PC-3 (cell line): Measurements from ENCODE around the gene MYO10. TPM values are rescaled to one million over a fixed set of nuclear protein-coding genes. Genes with fewer than 3 reads are reported as not detected.

ENCODE experiments used
- ATAC-seq: fragments of 200-7000 bp; cut with Tn5 transposase; 2 replicates; pipeline ENCODE4 v1.9.1; 2020; ENCODE audit warnings: mild to moderate bottlenecking, moderate library complexity
- BruUV-seq: library from RNA; stranded (reverse); fragments of 400-500 nt; replicated peaks from 2 replicates; lab custom pipeline; 2021; lab: Mats Ljungman, UMichigan
- CTCF ChIA-PET: fragments of 300-600 bp; sonication (Branson Sonifier 250); formaldehyde crosslinking; loops from one replicate; lab custom pipeline; 2022; ENCODE audit warnings: antibody characterized with exemption; lab: Charles Lee
- POLR2A ChIA-PET: fragments of 300-600 bp; sonication (Branson Sonifier 250); formaldehyde crosslinking; loops from one replicate; lab custom pipeline; 2022; ENCODE audit warnings: antibody characterized with exemption; ENCODE audit not compliant: unreplicated experiment; lab: Charles Lee
- DNase-seq: peaks from one replicate; pipeline ENCODE4 v3.0.0-alpha.2; 2015
- H2AFZ ChIP-seq: fragments of 300-600 bp; sonication (generic); 2 replicates; pipeline ENCODE4 v1.6.0; 2016; ENCODE audit warnings: antibody characterized with exemption, low read length
- H3F3A ChIP-seq: fragments of 300-600 bp; sonication (generic); one replicate; pipeline ENCODE4 v1.6.0; 2017; ENCODE audit warnings: antibody characterized with exemption, low read length, control low read depth, mild to moderate bottlenecking; ENCODE audit not compliant: unreplicated experiment
- H3K27ac ChIP-seq: fragments of 300-600 bp; sonication (generic); 2 replicates; pipeline ENCODE4 v1.5.1; 2016; ENCODE audit warnings: mild to moderate bottlenecking, low read length
- H3K27me3 ChIP-seq: fragments of 300-600 bp; sonication (generic); 2 replicates; pipeline ENCODE4 v1.6.1; 2016; ENCODE audit warnings: low read length, mixed read lengths
- H3K36me3 ChIP-seq: fragments of 300-600 bp; sonication (generic); 2 replicates; pipeline ENCODE4 v1.6.1; 2016; ENCODE audit warnings: low read depth, mixed run types, low read length, mixed read lengths
- H3K4me1 ChIP-seq: fragments of 300-600 bp; sonication (generic); 2 replicates; pipeline ENCODE4 v1.5.1; 2016; ENCODE audit warnings: low read length; ENCODE audit not compliant: insufficient read depth
- H3K4me2 ChIP-seq: fragments of 300-600 bp; sonication (generic); 2 replicates; pipeline ENCODE4 v1.6.0; 2016; ENCODE audit warnings: low read length
- H3K4me3 ChIP-seq: fragments of 300-600 bp; sonication (generic); 2 replicates; pipeline ENCODE4 v1.5.1; 2016; ENCODE audit warnings: mild to moderate bottlenecking, low read length, mixed read lengths
- H3K79me2 ChIP-seq: fragments of 300-600 bp; sonication (generic); 2 replicates; pipeline ENCODE4 v1.6.1; 2017; ENCODE audit warnings: low read length, mixed read lengths
- H3K9ac ChIP-seq: fragments of 300-600 bp; sonication (generic); 2 replicates; pipeline ENCODE4 v1.6.0; 2016; ENCODE audit warnings: mild to moderate bottlenecking, low read length
- H3K9me2 ChIP-seq: fragments of 300-600 bp; sonication (generic); replicated peaks from 2 replicates; pipeline ENCODE4 v1.6.1; 2016; ENCODE audit warnings: mixed run types, low read length, mixed read lengths
- H3K9me3 ChIP-seq: fragments of 300-600 bp; sonication (generic); 2 replicates; pipeline ENCODE4 v1.6.1; 2016; ENCODE audit warnings: low read length, mixed read lengths
- H4K20me1 ChIP-seq: fragments of 300-600 bp; sonication (generic); 2 replicates; pipeline ENCODE4 v1.6.1; 2016; ENCODE audit warnings: low read length, mixed read lengths
- CTCF ChIP-seq: fragments of 300-600 bp; sonication (generic); conservative IDR thresholded peaks from 2 replicates; pipeline ENCODE4 v1.5.1; 2017; ENCODE audit warnings: antibody characterized with exemption, low read depth, mild to moderate bottlenecking, low read length
- EZH2 ChIP-seq: fragments of 300-600 bp; sonication (generic); IDR thresholded peaks from one replicate; pipeline ENCODE4 v1.6.1; 2017; ENCODE audit warnings: antibody characterized with exemption, mild to moderate bottlenecking, low read length; ENCODE audit not compliant: unreplicated experiment
- EZH2phosphoT487 ChIP-seq: fragments of 300-600 bp; sonication (generic); IDR thresholded peaks from 2 replicates; pipeline ENCODE4 v1.6.1; 2018; ENCODE audit warnings: mild to moderate bottlenecking, antibody characterized with exemption, low read length, borderline replicate concordance
- intact Hi-C: fragments of 100-400 bp; cut with micrococcal nuclease; formaldehyde crosslinking; loops from 2 replicates; pipeline ENCODE4 v1.9.0; 2023
- total RNA-seq: library from RNA; depleted of rRNA; stranded (reverse); fragments of >200 nt; gene quantifications from 2 replicates; pipeline ENCODE4 v1.2.3, GENCODE V29; 2014

Gene MYO10
- total RNA-seq, 1 experiment from 2014 or later = 52.3 TPM

- no peaks in the 10 kb centered on the region for H3K9me3 ChIP-seq
- no peak overlapping the region for H3K4me3 ChIP-seq
- no peak overlapping the region for H2AFZ ChIP-seq
- no peak overlapping the region for H3K9ac ChIP-seq
- no peaks in the 10 kb centered on the region for H3K79me2 ChIP-seq
- H4K20me1 ChIP-seq = no peaks in the 10 kb centered on the region
- CTCF ChIA-PET = no interaction called here
- intact Hi-C loops = no loop called here
- POLR2A ChIA-PET = interaction anchor here (0.7 kb wide), 1 partner anchor 66 kb away, joined by 3 read pairs; no protein-coding TSS in a partner anchor
- BruUV-seq = no TSS peak
- no peak overlapping the region for H3K27ac ChIP-seq
- no peak for TF ChIP-seq CTCF
- no peak for TF ChIP-seq EZH2
- no peak for TF ChIP-seq EZH2phosphoT487
- ATAC-seq (no peak), DNase-seq (no peak)
- H3K4me2 ChIP-seq = no peak overlapping the region
- no peaks in the 10 kb centered on the region for H3K27me3 ChIP-seq
- H3K36me3 ChIP-seq = peaks cover 39% of the 10 kb centered on the region
- no peaks in the 10 kb centered on the region for H3K9me2 ChIP-seq
- H3F3A ChIP-seq = no peaks in the 10 kb centered on the region
- no peaks in the 10 kb centered on the region for H3K4me1 ChIP-seq
Measured at GRCh38 chr5:16757146-16757545, 178.9 kb downstream of the MYO10 start.

GRCh38 chr5:16756692-16757091, 179.4 kb downstream of the MYO10 start:
- Histone ChIP-seq H3K36me3 (peaks cover 35% of the 10 kb centered on the region), H3K79me2 (no peaks in the 10 kb centered on the region), H3F3A (no peaks in the 10 kb centered on the region), H3K9me2 (no peaks in the 10 kb centered on the region), H3K27ac (no peak overlapping the region), H3K9ac (no peak overlapping the region), H2AFZ (no peak overlapping the region), H3K9me3 (no peaks in the 10 kb centered on the region), H3K4me3 (no peak overlapping the region), H3K4me1 (no peaks in the 10 kb centered on the region), H3K27me3 (no peaks in the 10 kb centered on the region), H4K20me1 (no peaks in the 10 kb centered on the region), H3K4me2 (no peak overlapping the region)
- CTCF ChIA-PET = no interaction called here
- intact Hi-C loops = no loop called here
- DNase-seq (no peak), ATAC-seq (no peak)
- TF ChIP-seq CTCF (no peak), EZH2phosphoT487 (no peak), EZH2 (no peak)
- POLR2A ChIA-PET = interaction anchor here (0.7 kb wide), 1 partner anchor 65 kb away, joined by 3 read pairs; no protein-coding TSS in a partner anchor
- BruUV-seq = no TSS peak

- DNase-seq (no peak), ATAC-seq (no peak)
- Histone ChIP-seq H3F3A (no peaks in the 10 kb centered on the region), H3K36me3 (peaks cover 29% of the 10 kb centered on the region), H3K9ac (no peak overlapping the region), H3K4me3 (no peak overlapping the region), H3K27ac (no peak overlapping the region), H2AFZ (no peak overlapping the region), H3K4me2 (no peak overlapping the region), H3K9me3 (no peaks in the 10 kb centered on the region), H4K20me1 (no peaks in the 10 kb centered on the region), H3K4me1 (no peaks in the 10 kb centered on the region), H3K27me3 (no peaks in the 10 kb centered on the region), H3K9me2 (no peaks in the 10 kb centered on the region), H3K79me2 (no peaks in the 10 kb centered on the region)
- TF ChIP-seq EZH2 = no peak
- no peak for TF ChIP-seq CTCF
- no peak for TF ChIP-seq EZH2phosphoT487
- CTCF ChIA-PET = no interaction called here
- POLR2A ChIA-PET = no interaction called here
- no TSS peak for BruUV-seq
- intact Hi-C loops = no loop called here
Measured at GRCh38 chr5:16755641-16756040, 180.4 kb downstream of the MYO10 start.
